GM04503 (cell line): ENCODE measurements around the gene HSFY2.
"Not testable (repeated sequence)": the region's sequence is repeated elsewhere in the genome, so short reads cannot be mapped to it uniquely, and the experiment has no call there.

Experiments used
- DNase-seq: peaks from one replicate; pipeline ENCODE4 v3.0.0-alpha.2; 2012; ENCODE audit warnings: low read depth

Gene HSFY2, protein sequence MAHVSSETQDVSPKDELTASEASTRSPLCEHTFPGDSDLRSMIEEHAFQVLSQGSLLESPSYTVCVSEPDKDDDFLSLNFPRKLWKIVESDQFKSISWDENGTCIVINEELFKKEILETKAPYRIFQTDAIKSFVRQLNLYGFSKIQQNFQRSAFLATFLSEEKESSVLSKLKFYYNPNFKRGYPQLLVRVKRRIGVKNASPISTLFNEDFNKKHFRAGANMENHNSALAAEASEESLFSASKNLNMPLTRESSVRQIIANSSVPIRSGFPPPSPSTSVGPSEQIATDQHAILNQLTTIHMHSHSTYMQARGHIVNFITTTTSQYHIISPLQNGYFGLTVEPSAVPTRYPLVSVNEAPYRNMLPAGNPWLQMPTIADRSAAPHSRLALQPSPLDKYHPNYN

DNA sequence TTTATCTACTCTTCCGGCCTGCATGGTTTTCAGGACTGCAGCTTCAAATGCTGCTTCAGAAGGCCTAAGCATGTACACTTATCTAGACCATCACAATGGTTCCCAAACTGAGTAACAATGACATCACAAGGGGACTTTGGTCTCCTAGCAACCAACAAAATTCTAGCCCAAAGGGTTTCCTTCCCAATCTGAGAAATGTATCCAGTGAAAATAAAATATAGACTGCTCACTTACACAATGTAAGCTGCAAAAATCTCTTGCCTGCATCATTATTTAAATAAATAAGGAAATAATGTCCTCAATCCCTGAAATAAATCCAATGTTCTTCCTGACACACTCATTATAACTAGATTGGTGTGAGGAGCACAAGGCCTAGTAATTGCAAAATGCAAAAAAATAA, at the start of gene HSFY2:
Gene HSFY2, minus strand, starts transcription at position 101 of the 400 bp plus-strand sequence. CDS start 117 bp downstream, outside the sequence.
- not testable (repeated sequence) for DNase-seq

DNA sequence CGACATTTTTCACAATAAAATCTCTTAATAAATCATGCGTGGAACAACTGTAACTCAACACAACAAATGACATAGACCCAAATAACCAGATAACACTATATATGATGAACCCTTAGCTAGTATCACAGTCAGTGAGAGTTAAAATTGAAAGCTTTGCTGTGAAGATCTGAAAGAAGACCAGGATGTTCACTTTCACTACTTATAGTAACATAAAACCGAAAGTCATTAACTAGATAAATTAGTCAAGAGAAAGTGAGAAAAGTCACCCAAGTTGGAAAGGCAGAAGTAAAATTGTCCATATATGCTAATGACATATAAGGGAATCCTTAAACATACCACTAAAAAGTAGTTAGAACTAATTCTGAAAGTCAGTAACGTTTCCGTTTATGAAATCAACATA, 42.2 kb upstream of the HSFY2 start:
- DNase-seq = not testable (repeated sequence)

GRCh38 chrY:18788757-18789406, 15.3 kb upstream of the HSFY2 start:
- not testable (repeated sequence) for DNase-seq

- not testable (repeated sequence) for DNase-seq
Measured at GRCh38 chrY:18754077-18754476, 19.5 kb downstream of the HSFY2 start.

DNA sequence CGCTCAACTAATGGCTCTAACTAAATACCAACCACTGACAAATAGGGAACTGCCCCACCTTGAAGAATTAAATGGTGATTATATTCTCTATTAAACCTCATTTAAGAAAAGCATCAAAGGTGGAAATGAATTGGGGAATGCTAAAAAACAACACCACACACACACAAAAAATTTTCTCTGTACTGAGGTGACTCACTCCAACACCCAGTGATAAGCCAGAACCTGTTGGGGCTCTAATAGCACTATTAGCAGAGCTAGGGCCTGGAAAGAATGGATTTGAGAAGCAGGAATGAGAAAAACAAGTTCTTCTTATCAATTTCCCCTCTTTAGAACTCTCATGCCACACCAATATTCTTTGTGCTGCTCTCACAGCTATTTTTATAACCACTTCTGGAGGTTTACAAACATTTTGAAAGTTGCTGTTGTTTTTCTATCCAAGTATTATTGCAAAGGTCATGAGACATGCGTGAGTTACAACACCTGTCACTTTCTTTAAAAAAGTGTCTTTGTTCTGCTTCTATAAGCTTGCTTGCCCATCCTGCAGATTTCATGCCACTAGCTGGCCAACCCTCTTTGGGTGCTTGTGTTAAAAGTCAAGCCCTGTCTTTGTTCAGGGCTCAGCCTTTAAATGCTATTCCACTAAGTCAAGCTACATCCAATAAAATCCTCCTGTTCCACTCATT, 20.3 kb downstream of the HSFY2 start:
- not testable (repeated sequence) for DNase-seq

GRCh38 chrY:18723714-18724113, 49.8 kb downstream of the HSFY2 start:
- DNase-seq = not testable (repeated sequence)
